ENCODE data around the gene KRT81. TPM values are rescaled to one million over a fixed set of nuclear protein-coding genes. Genes with fewer than 3 reads are reported as not detected.

KRT81 gene
- total RNA-seq, 1 donor from 2014 or later, result not detected

GRCh38 chr12:52236386-52237050 is 54.8 kb downstream of the KRT81 start:
- H3K9me3 Mint-ChIP-seq, result no peaks in the 10 kb centered on the region
- no peaks in the 10 kb centered on the region for H3K36me3 Mint-ChIP-seq

More at GRCh38 chr12:52236386-52237050, 54.8 kb downstream of the KRT81 start:
- Histone ChIP-seq H2AFZ (replicated peaks) (no peak overlapping the region), H3K9ac (no peak overlapping the region), H3K4me1 (peaks cover 12% of the 10 kb centered on the region), H4K20me1 (ENCODE audit: low read depth) (no peaks in the 10 kb centered on the region), H3K9me3 (ENCODE audit: low read depth) (no peaks in the 10 kb centered on the region), H3K79me2 (ENCODE audit: low read depth) (no peaks in the 10 kb centered on the region), H3K4me3 (no peak overlapping the region), H3K36me3 (no peaks in the 10 kb centered on the region), H3K27me3 (peaks cover 42% of the 10 kb centered on the region), H3F3A (ENCODE audit: low read depth) (peaks cover 6% of the 10 kb centered on the region), H3K4me2 (no peak overlapping the region), H3K27ac (no peak overlapping the region)
- H3K4me3 Mint-ChIP-seq, result no peak overlapping the region
- no peak overlapping the region for H3K27ac Mint-ChIP-seq
- TF ChIP-seq CTCF (IDR thresholded peaks at IDR 0.05) (no peak), EZH2 (IDR thresholded peaks at IDR 0.05) (no peak), EZH2phosphoT487 (IDR thresholded peaks at IDR 0.05) (no peak)
- no peak for DNase-seq (ENCODE audit: low spot score)
- peaks cover 47% of the 10 kb centered on the region for H3K4me1 Mint-ChIP-seq
- H3K27me3 Mint-ChIP-seq (ENCODE audit: insufficient read depth, low read depth), result peaks cover 31% of the 10 kb centered on the region

Other genes starting within 250 kb of the KRT81 start
- gene NR4A1, start 240.1 kb downstream of the KRT81 start, total RNA-seq (ENCODE audit: low replicate concordance), result 8.2 and 13.0 TPM in 2 replicates
- gene ATG101, start 221.6 kb downstream of the KRT81 start, total RNA-seq (ENCODE audit: low replicate concordance), result 19.8 and 33.7 TPM in 2 replicates
- gene SMIM41, start 211.8 kb downstream of the KRT81 start, total RNA-seq (ENCODE audit: low replicate concordance), result not detected in 2 replicates
- gene KRT80, start 99.5 kb downstream of the KRT81 start, total RNA-seq (ENCODE audit: low replicate concordance), result 0.12 TPM in 1 of 2 replicates, not detected in the other
- gene KRT7, start 58.3 kb downstream of the KRT81 start, total RNA-seq (ENCODE audit: low replicate concordance), result 3.2 TPM in 1 of 2 replicates, not detected in the other
- gene KRT86, start 16.9 kb downstream of the KRT81 start, total RNA-seq (ENCODE audit: low replicate concordance), result not detected in 2 replicates
- gene KRT83, start 29.9 kb upstream of the KRT81 start, total RNA-seq (ENCODE audit: low replicate concordance), result not detected in 2 replicates
- gene KRT85, start 75.9 kb upstream of the KRT81 start, total RNA-seq (ENCODE audit: low replicate concordance), result not detected in 2 replicates
- gene KRT84, start 94.1 kb upstream of the KRT81 start, total RNA-seq (ENCODE audit: low replicate concordance), result not detected in 2 replicates
- not detected in 2 replicates for gene KRT82, start 114.8 kb upstream of the KRT81 start, total RNA-seq (ENCODE audit: low replicate concordance)
- not detected in 2 replicates for gene KRT75, start 142.8 kb upstream of the KRT81 start, total RNA-seq (ENCODE audit: low replicate concordance)
- gene KRT6B, start 160.6 kb upstream of the KRT81 start, total RNA-seq (ENCODE audit: low replicate concordance), result not detected in 2 replicates
- not detected in 2 replicates for gene KRT6C, start 182.3 kb upstream of the KRT81 start, total RNA-seq (ENCODE audit: low replicate concordance)
- gene KRT6A, start 201.7 kb upstream of the KRT81 start, total RNA-seq (ENCODE audit: low replicate concordance), result not detected in 2 replicates
- gene KRT5, start 228.9 kb upstream of the KRT81 start, total RNA-seq (ENCODE audit: low replicate concordance), result not detected in 2 replicates

Data from neural progenitor cell (in vitro differentiated cells).